NCI-H1092 (cell line): ENCODE measurements around the gene DEFB114.
A peak's percentile ranks its signal among the peaks of the same experiment; 100 is the strongest.

Source experiments
- DNase-seq: peaks from one replicate; lab custom pipeline; 2025; lab: John Stamatoyannopoulos, UW

DEFB114 gene

DNA sequence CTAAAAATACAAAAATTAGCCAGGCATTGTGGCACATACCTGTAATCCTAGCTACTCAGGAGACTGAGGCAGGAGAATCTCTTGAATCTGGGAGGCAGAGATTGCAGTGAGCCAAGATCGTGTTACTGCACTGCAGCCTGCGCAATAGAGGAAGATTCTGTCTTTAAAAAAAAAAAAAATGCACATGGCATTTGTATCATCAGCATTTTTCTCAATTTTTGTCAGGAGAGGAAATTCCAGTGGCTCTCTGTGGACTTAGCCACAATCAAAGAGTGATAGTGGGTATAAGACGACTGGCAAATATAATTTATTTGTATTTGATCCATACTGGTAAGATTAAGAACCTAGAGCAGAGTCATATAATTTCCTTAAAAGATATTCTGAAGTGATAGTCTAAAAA lies 28.6 kb downstream of the DEFB114 start:
- no peak for DNase-seq

DNA sequence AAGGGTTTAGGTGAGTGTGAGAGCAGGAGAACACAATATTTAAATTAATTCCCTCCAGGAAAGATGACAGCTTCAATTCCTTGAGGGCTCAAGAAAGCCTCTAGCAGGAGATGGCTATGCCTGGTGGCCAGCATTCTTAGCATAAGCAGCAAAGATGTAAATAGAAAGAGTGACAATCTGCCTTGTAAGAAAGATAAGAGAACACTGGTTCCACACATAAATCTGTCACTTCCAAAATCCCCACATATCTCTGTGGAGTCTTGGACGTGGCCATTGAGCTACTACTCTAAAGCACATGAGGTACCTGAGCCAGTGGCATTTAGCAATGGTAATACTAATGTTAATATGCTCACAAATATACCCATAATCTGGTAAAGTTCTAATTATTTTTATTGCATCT lies 29.2 kb downstream of the DEFB114 start:
- DNase-seq: no peak

DNA sequence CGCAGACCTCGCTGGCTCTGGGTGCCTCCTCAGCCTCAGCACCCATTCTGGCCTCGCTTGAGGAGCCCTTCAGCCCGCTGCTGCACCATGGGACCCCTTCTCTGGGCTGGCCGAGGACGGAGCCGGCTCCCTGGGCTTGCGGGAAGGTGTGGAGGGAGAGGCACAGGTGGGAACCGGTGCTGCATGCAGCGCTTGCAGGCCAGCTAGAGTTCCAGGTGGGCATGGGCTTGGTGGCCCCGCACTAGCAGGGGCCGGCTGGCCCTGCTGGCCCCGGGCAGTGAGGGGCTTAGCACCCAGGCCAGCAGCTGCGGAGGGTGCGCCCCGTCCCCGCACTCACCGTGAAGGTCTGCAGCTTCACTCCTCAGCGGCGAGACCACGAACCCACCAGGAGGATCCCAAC lies 30.4 kb downstream of the DEFB114 start:
- DNase-seq: no peak

DNA sequence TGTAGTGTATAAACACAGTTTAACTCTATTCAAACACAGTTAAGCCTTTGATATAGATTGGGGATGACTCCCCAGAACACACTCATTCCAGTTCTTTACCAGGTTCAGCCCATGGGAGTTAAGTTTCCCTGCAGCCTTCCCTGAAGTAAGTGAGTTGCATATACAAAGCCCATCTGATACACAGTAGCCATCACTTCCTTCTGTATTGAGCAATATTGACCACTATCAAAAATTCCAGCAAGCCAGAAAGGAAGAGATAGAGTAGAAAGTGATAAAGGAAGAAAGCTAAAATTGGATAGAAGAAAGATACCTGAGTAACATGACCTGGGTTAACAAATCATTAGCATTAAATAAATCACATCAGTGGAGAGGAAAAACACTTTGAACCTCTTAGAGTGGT lies 34.6 kb downstream of the DEFB114 start:
- no peak for DNase-seq

DNA sequence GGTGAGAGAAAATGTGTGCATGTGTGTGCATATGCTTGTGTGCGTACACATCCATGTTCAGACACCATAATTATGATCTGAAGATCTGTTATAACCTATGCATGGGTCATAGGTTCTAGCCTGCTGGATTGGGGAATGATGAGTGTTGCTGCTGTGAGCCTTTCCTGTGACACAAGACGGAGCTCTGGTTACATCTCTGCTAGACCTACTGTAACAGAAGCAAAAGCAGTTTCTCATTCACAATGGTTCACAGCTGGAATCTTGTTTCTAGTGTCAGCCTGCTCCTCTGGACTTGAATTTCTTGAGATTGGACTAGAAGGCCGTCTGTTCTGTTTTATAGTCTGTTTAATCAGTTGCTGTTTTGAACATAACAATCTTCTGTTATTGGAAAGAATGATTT lies 40.1 kb downstream of the DEFB114 start:
- no peak for DNase-seq

DNA sequence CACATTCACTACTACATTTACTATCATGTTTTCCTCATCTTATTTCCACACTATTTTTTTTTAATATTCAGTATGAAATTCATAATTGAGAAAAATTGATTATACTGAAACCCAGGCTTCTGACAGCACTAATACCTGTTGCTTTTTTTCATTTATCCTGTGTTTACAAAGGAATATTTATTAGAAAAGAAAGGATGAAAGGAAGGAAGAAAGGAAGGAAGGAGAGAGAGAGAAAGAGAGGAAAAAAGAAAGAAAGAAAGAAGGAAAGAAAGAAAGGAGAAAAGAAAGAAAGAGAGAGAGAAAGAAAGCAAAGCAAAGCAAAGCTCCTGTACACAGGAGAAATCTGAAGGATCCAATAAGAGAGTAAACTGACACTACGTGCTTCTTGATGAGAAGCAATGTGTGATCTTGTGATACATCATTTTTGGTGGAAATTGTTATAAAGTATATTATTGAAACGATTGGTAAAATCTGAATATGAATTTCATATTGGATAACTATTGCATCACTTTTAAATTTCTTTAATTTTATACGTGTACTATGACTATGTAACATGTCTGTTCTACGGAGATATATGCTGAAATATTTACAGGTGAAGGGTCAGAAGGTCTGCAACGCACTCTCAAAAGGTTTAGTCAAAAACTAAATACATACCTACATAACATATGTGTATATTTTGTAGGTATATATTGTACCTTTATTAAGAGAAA lies 43.9 kb downstream of the DEFB114 start:
- no peak for DNase-seq

DNA sequence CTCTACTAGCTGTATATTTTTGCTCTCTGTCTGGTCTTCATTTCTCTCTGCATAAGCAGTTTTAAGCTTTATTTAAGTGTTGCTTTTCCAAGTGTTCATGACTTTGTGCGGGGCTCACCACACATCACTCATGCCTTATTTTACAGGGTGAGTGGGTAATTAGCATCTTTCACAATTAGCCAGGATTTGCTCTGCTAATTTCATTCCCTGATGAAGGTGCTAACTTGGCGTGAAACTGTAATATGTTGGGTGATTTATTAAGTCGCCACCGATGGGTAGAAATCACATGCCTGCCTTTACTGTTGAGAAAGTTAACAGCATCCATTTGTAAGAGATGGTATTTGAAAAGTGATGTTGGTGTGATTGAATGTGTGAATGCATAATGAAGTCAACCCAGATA lies 44.7 kb downstream of the DEFB114 start:
- DNase-seq: no peak

DNA sequence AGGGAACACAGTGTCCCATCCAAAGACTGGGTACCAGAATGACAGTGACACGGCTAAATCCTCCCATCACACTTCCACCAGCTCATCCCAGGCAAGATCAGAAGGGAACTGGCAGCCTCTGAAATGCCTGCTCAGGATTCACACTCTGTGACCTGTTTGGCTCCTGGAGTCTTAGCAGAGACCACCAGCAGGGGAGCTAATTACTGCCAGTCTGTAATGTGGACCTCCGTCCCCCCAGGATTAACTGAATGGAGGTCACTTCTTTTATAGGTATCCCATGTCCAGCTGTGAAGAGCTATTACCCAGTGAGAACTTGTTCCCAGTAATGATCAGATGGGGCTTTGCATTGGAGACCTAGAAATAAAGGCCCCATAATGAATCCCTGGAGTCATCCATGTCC lies 45.2 kb downstream of the DEFB114 start:
- DNase-seq: no peak

DNA sequence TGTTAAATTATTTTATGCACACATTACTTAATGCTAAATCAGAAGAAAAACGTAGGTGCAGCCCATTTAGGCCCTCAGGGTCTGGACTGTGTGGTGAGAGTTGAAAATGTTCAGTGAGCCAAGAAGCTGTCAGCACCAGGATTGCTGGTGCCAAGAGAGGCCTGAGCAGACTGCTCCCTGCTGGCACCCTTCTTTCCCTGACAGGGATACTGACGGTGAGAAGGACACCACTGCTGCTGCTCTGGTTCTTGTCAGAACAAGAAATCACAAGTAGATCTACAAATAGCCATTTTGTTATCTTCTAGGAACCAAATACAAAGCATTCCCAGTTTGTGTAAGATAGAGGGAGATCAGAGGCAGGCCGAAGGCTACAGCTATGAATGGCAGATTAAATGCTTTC lies 48.9 kb downstream of the DEFB114 start:
- DNase-seq: peak; percentile 37

DNA sequence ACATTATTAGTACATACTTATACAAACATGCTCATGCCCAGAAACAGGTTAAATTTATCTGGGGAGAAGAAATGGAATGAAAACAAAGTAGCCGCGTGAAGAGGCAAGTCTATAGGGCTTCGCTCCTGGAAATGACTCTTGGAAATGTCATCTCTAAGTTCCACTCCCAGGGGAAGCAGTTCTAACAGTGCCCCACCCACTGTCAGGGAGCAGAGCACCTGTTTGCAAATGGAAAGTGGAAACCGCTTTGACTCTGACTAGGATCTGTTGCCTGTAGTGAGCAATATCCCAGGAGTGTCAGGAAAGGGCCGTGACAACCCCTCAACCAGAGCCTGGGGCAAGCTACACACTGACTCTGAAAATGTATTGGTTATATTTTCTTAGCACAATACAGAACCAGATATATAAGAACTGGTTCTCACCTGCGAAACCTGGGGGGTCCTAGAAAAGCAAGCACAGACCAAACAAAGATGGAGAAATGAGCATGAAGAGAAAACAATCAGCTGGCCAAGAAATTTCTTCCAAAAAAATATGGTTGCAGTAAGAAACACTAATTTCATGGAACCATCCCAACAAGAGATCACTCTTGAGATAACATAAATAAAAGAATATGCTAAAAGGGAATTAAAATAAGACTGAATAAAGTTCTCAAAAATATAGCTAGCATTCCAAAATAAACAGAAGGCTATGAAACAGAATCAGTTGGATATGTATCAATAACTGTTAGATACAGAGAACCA lies 50.2 kb downstream of the DEFB114 start:
- peak; percentile 23 for DNase-seq

DNA sequence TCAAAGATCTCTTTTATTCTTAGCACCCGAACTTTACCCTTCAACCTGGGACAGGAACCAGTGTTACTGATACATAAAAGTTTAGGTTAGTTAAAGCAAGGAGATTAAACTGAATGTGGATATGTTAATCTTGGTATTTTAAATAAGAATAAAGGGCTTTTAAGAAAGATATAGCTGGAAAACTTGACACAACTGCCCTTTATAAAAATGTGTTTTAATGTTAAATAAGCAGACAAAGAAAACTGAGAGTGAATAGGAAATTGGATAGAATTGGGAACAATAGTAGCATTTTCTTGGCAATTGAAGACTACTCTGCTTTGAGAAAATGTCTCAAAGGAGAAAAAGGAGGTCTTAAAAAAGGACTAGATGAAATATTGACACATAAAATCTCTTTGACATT lies 51.8 kb downstream of the DEFB114 start:
- DNase-seq: no peak

DNA sequence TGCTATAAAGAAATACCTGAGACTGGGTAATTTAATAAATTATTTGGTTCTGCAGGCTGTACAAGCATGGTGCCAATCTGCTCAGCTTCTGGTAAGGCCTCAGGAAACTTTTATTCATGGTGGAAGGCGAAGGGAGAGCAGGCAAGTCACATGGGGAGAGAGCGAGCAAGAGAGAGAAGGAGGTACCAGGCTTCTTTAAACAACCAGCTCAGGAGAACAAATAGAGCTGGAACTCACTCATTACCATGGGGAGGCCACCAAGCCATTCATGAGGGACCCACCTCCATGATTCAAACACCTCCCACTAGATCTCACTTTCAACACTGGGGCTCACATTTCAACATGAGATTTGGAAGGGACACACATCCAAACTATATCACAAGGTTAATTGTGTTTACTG lies 52.7 kb downstream of the DEFB114 start:
- no peak for DNase-seq
